Measurements from ENCODE around the gene TLE3.
"Not testable (repeated sequence)": the region's sequence is repeated elsewhere in the genome, so short reads cannot be mapped to it uniquely, and the experiment has no call there.

Gene TLE3

DNA sequence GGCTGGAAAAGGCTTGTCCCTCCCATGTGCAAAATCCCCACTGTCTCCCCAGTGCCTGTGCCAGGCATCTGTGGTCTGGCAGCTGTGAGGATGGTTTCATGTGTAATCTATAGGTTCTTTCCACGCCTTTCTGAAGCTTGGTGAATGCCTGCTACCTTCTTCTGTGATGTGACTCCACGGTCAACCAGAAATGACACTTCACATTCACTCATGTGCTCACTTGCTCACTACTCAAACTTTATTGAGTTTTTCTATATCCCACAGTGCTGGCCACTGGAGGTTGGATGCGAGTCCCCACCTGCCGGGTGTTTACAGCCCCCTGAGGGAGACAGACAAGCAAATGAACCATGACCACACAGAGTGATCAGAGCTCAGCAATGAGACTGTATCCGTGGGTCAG lies 27.9 kb upstream of the TLE3 start:
- no peak for DNase-seq (ENCODE audit: low read depth)

GRCh38 chr15:70121624-70122302 lies 24.0 kb upstream of the TLE3 start:
- DNase-seq (ENCODE audit: low read depth) = no peak

GRCh38 chr15:70120958-70121623 lies 23.4 kb upstream of the TLE3 start:
- no peak for DNase-seq (ENCODE audit: low read depth)

DNA sequence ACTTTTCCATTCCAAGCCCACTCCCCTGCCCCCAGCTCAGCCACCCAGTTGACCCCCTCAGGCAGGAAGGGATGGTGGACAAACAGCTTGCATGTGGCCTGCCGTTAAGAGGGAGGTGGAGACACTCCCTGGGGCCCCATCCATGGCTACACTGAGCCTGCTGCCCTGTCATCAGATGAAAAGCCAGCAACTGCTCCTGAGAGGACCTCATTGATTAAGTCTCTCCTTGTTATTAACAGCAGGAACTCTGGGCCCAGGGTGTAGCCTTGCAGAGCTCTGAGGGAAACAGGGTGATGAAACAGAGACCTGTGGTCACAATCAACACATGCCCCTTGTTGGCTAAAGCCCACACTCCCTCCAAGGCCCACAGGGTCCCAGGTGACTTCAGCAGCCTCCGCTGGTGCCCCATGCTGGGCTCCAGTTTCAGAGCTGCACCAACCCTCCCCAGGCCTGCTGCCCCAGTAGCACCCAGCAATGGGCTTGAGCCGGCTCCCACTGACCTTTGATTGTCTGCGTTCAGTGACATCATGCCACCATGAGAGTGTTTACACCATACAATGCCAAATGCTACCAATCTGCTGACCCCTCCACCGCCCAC lies 22.3 kb upstream of the TLE3 start:
- DNase-seq (ENCODE audit: low read depth) = no peak

DNA sequence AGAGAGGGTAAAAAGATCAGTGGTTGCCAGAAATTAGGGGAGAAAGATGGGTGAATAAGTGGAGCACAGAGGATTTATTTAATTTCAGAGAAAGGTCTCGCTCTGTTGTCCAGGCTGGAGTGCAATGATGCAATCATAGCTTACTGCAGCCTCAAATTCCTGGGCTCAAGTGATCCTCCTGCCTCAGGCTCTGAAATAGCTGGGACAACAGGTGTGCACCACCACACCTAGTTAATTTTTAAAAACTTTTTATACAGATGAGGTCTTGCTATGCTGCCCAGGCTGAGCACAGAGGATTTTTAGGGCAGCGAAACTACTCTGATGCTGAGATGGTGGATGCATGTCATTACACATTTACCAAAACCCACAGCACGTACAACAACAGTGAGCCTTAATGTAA lies 20.9 kb upstream of the TLE3 start:
- no peak for DNase-seq (ENCODE audit: low read depth)

GRCh38 chr15:70116317-70116716 lies 18.6 kb upstream of the TLE3 start:
- DNase-seq (ENCODE audit: low read depth) = no peak

DNA sequence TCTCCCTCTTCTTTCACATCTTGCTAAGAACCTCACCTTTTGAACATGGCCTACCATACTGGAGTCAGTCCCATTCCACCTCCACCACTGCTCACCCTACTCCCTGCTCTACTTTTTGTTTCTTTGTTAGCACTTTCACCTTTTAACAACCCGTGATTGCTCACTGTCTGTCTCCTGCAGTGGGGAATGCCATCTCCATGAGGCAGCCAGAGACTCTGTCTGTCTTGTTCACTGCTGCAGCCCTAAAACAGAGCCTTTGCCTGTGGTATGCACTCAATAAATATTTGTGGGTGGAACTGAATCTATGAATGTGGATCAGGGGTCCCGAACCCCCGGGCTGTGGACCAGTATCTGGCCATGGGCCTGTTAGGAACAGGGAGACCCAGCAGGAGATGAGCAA lies 16.5 kb upstream of the TLE3 start:
- no peak for DNase-seq (ENCODE audit: low read depth)

DNA sequence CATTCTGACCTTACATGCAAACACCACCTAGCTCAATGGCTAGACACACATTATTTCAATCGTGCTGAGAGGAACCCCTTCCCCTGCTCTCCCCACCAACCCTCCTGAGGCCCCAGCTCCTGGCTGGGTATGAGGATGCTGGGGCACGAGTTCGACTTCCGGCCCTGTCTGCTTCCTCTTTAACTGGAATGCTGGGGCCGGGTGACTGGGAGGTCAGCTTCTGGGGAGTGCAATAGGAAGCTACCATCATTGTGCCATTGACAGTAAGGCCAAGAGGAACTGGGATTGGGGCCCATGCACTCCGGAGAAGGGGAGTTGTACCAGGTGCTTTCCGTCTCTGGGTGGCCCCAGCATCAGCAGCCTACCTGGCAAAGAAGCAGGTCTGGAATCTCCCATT lies 15.6 kb upstream of the TLE3 start:
- no peak for DNase-seq (ENCODE audit: low read depth)

DNA sequence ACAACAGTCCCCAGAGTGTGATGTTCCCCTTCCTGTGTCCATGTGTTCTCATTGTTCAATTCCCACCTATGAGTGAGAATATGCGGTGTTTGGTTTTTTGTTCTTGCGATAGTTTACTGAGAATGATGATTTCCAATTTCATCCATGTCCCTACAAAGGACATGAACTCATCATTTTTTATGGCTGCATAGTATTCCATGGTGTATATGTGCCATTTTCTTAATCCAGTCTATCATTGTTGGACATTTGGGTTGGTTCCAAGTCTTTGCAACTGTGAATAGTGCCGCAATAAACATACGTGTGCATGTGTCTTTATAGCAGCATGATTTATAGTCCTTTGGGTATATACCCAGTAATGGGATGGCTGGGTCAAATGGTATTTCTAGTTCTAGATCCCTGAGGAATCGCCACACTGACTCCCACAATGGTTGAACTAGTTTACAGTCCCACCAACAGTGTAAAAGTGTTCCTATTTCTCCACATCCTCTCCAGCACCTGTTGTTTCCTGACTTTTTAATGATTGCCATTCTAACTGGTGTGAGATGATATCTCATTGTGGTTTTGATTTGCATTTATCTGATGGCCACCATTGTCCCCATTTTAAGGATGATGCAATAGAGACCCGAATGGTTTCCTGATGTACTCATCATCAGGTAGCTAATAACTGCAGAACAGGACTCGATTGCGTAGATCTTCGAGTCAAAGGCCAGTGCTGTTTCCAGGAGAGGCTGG lies 15.0 kb upstream of the TLE3 start:
- DNase-seq (ENCODE audit: low read depth) = not testable (repeated sequence)

DNA sequence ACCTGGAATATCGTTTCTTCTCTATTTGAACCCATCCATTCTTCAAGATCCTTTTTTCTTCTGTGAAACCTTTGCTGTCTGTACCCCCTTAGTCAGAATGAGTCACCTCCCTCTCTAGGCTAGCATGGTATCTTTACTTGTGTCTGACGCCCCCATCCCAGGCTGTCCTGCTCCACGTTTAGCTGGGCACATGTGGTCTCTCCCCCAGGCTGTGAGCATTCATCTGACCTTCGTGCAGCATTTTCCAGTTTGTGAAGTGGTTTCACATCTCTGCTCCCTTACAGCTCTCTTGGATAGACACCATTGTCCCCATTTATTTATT lies 14.3 kb upstream of the TLE3 start:
- no peak for DNase-seq (ENCODE audit: low read depth)

DNA sequence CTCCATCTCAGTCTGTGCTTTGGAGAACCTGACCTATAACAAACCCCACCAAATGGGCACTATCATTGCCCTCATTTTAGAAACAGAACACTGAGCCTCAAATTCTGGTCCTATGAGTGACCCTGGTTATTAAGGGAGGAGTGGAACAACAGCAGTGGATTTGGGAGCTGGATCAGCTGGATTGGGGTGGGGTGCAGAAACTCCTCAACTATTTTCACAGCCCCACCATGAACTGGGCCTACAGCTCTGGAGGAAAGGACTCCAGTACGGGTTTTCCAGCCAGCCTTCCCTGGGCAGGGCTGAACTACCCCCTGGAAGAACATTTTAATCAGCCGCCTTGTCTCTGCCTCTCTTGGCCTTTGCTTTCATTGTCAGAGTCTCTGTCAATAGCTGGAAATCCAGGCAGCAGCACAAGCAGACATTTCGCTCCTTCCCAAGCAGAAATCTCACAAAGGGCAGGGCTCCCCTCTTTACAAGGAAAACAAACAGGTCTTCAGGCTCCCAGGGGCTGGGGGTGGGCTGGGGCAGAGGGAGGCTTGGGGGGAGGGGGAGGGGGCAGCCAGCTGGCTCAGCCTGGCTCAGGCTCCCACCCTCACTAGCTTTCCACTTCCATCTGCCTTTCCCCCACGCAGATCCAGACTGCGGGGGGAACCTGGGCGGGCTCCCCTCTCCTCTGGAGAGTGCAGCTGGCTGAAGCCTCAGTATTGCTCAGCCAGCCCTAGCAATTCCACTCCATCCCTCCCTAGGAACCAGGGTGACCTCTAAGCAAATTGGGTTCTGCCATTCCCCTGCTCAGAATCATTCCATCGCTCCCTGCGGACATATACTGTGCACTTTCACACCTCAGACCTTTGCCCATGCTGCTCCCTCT lies 13.7 kb upstream of the TLE3 start:
- no peak for DNase-seq (ENCODE audit: low read depth)

GRCh38 chr15:70109978-70110377 lies 12.3 kb upstream of the TLE3 start:
- no peak for DNase-seq (ENCODE audit: low read depth)

GRCh38 chr15:70109531-70109930 lies 11.8 kb upstream of the TLE3 start:
- DNase-seq (ENCODE audit: low read depth) = no peak

- no peak for DNase-seq (ENCODE audit: low read depth)
Observed at GRCh38 chr15:70103880-70104626, 6.3 kb upstream of the TLE3 start.

DNA sequence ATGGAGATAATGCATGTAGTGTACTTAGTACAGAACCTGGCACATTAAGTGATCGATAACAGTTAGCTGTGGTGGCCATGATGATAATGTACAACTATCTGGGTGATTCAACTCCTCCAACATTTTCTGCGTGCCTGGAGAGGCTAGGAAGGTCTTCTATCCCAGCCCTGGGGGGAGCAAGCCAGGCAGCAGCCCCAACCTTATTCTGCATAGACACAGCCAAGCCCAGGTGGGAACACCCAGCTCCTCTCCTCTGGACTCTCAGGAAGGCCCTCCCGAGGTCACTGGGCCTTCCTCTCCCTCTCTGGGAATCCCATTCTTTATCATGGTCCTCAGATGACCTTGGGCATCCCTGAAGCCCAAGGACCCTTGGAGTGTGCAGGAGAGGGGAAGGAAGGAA lies 5.1 kb upstream of the TLE3 start:
- no peak for DNase-seq (ENCODE audit: low read depth)

DNA sequence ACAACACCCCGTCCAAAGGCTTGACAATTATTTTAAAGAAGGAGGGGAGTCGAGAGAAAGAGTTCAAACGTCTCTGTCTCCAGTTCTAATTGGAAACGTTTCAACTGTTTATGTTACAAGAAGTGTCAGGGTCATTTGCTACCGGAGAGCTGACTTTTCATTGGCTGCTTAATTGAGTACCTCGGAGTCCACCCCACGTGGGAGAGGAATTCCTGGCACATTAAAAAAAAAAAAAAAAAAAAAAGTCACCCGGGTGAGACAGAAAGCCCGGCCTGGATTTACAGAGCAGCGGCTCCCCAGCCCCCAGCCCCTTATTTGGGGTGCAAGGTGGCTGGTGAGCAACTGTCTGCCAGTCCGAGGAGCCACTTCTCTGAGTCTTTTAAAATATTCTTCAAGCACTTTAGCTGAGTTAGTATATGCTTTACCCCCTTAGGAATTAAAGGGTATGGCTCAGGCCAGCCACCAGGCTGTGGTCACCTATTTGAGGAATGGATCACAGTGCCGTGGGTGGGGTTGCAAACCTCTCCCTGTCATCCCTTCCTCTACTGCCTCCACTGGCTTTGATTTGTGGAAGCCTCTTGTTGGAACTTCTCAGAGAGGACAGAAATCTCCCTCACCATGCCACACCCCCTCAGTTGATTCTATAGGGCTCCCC lies 3.9 kb upstream of the TLE3 start:
- no peak for DNase-seq (ENCODE audit: low read depth)

GRCh38 chr15:70100474-70101341 lies 3.0 kb upstream of the TLE3 start:
- DNase-seq (ENCODE audit: low read depth) = peak; percentile 54

DNA sequence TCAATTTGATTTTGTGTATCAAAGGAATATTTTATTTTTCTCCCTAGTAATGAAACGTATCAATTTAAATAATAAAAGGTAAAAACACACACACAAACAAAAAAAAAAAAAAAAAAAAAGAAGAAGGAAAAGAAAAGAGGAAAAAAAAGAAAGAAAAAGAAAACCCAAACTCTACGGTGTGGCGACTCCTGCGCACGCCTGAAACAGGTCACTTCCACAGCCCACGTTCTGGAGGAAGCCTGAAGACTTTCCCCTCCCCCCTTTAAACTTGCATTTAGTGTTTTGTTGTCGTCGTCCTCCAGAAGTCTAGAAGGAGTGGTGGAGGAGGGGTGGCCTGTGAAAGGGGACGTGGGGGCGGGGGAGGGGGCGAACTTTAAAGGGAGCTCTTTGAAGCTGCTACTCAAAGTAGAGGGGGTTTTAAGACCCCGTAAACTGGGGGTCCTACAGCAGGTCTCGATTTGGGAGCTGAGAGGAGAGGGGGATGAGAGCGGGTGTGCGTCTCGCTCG lies 2.3 kb upstream of the TLE3 start:
- DNase-seq (ENCODE audit: low read depth) = no peak

- DNase-seq (ENCODE audit: low read depth) = peak; percentile 100
Observed at GRCh38 chr15:70099167-70099966, 1.6 kb upstream of the TLE3 start.

All from activated T-helper 1 cell treated with Interleukin-2 at 50 U/mL for 16 hours (primary cell).